H54 (cell line): ENCODE measurements around the gene GLYAT.

Experiments
- DNase-seq: peaks from one replicate; pipeline ENCODE4 v3.0.0; 2011; ENCODE audit warnings: low spot score, mixed read lengths; ENCODE audit not compliant: insufficient read length
- FAIRE-seq: peaks from 3 replicates; lab custom pipeline; 2011; peaks lifted over from hg19 to GRCh38; lab: Jason Lieb, UNC
- POLR2A ChIP-seq: IDR thresholded peaks from 2 replicates; pipeline ENCODE4 v1.6.1; 2011; ENCODE audit warnings: low read depth, mild to moderate bottlenecking, low read length

GLYAT gene

DNA sequence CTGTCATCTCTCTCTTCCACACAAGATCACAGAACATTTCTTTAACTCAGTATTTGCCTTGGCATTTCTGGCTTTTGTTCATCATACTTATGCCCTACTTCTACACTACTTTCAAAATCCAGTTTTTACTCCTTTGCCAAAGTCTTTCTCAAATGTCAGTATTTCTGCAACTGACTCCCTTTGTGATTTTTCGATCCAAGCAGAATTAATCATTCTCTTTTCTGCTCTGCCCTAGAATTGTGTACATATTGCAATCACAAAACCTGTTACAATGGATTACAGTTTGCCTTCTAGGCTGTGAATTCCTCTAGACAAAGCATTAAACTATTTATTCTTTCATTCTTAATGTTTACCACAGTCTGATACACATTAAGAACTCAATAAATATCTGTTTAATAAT, 33.3 kb upstream of the GLYAT start:
- no peak for FAIRE-seq
- no peak for TF ChIP-seq POLR2A
- DNase-seq, result no peak

DNA sequence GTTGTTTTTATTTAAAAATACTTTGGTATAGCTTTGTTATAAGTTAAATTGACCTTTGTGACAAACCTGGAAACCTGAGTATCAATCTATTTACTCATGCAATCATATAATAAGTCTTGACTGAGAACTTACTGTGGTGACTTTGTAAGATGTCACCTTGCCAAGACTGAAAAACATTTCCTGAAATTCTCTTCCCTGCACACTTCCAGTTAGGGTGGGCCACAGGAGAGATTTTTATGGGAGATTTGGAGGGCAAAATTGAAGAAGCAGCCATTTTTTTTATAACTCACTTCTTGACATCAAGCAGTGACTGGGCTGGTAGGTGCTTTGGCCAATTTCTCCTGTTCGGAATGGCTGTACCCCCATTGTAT, 31.4 kb upstream of the GLYAT start:
- TF ChIP-seq POLR2A, result no peak
- no peak for FAIRE-seq
- no peak for DNase-seq

DNA sequence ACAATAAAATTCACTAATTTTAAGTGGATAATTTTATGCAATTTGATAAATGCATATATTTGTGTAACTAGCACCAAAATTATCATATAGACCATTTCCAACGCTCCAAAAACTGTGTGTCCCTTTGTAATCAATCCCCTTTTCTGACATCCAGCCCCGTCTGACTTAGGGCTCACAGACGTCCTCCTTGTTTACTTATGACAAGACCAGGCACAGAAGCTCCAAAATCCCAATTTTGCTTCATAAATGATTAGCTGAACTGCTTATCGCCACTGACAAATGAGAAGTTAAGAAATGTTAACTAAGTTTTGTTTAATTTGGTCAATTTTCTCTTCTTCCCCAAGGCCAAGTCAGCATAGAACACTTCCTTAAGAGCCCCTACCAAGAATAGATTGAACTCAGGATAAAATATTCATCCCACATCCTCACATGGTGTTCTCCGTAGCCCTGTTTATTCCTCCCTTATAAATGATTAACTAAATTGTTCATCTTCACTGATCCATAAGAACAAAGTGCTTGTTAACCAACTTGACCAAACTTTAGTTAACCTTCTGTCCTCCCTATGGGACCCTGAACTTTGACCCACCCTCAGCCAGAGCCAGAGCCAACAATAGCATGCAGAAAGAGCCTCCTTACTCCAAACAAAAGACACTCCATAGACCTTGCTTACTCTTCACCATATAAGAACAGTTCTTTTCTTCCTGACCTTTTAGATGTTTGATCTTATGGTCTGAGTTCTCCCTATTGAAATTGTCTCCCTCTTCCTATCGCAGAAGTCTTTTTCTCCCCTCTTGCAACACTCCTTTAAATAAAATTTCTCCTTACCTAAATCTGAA, 30.8 kb upstream of the GLYAT start:
- FAIRE-seq, result no peak
- no peak for TF ChIP-seq POLR2A
- DNase-seq, result no peak

DNA sequence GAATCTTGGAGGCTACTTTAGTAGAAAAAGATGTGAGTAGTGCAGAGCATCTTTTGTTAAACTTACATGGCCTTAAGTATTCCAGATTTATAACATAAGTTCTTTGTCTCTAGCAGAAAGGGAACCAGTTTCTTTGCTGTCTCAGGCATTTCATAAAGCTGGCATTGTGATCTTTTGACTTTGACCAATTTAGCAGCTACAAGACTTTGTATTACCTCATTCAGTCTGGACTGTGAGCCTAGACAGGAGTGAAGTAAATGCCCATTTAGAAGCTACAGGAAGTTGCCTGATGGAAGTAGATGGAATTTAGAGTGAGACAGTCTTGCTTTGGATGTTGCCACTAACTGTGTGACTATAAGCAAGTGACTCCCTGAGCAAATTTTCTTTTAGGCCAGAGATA, 25.7 kb upstream of the GLYAT start:
- no peak for TF ChIP-seq POLR2A
- no peak for FAIRE-seq

DNA sequence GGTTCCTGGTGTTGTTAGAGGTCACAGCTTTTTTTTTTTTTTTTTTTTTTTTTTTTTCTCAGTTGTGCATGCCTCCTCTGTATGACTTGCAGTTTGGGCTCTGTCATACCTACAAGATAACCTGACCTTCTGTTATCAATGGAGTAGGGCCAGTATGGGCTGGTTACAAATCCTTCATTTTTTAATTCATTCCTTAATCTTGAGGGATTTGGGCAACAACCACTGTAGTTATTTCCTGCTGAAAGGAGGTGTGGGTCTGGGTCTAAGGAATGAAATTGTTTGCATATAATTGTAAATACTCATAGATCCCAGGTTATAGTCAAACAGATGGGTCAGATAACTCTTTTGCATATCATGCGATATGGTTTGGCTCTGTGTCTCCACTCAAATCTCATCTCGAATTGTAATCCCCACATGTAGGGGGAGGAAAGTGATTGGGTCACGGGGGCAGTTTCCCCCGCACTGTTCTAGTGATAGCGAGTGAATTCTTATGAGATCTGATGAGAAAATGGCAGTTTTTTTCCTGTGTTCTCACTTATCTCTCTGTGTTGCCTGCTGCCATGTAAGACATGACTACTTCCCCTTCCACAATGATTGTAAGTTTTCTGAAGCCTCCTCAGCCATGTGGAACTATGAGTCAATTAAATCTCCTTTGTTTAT, 14.1 kb upstream of the GLYAT start:
- DNase-seq (no peak), FAIRE-seq (no peak)
- no peak for TF ChIP-seq POLR2A

More for the DNA sequence above, 25.7 kb upstream of the GLYAT start:
- no peak for DNase-seq

DNA sequence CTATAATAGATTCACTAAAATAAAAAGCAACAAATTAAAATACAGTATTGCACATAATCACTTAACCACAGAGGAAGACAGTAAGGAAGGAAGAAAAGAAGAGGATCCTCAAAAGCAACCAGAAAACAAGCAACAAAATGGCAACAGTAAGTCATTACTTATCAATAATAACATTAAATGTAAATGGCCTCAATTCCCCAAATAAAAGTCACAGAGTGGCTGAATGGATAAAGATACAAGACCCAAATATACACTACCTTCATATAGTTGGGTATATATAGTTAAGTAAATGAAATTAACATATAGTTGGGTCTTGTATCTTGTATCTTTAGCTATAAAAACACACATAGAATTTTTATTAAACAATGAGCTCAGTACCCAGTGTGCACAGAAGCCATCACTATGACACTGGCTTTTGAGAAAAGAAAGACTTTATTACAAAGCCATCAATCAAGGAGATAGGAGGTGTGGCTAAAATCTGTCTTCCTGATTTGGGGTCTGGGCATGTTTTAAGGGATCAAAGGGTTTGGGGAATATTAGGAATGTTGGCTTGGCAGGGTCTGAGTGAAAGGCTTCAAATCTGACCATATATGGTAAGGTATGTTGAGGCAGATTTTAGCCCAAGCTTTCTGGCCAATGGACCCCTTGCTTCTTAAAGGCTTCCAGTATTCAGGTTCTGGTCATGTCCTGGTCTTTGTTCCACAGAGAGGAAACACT, 13.4 kb upstream of the GLYAT start:
- FAIRE-seq, result no peak
- no peak for TF ChIP-seq POLR2A
- no peak for DNase-seq

DNA sequence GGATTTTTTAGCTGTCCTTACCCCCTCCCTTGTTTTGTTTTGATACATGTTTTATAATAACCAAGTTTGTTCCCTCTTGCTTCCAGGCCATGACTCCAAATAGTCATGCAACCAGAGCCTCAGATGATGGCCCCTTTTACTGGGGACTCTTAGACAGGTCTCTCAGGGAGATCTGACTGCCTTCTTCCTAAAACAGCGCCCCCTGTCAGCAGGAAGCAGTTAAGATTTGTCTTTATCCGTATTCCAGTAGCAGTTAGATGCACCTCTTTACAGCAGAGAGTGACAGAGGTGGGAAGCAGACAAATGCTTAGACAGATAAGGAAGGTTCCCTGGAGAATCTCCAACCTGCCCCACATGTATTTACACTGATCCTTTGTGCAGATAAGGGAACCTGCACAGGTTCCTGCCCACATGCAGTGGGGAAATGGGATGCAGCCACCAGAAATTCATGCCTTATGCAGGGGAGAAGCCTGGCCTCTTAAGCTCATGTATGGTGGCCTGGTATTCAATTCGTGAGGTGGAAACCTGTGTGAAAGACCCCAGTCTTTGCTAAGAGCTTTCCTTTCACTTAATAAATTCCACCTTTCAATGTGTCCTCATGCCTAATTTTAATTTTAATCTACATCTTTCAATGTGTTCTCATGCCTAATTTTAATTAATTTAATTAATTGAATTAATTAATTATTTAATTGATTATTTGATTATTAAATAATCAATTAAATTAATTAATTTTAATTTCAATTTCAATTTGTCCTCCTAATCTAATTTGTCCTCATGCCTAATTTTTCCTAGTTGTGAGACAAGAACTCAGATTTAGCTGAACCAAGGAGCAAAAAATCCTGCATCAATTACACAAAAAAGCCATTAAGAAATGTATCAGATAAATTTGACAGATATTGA, 11.5 kb upstream of the GLYAT start:
- DNase-seq, result no peak
- no peak for TF ChIP-seq POLR2A
- FAIRE-seq, result no peak

DNA sequence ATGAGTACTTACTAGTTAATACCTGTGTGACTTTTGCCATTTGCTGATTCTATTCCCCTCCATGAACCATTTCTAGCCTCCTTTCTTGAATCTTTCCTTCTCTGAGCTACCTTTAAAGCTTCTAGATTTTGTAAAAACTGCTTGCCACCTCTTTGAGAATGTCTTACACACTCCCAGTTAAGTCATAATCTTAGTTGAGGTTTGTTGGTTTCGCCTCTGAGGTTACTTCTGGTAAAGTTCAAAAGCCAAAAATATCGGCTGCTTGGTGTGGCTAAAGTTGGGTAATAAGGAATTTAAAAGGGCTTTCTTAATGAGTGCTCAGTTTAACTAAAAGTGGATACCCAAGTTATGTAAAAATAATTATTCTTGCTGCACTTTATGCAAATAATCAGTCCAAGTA, 10.4 kb upstream of the GLYAT start:
- TF ChIP-seq POLR2A, result no peak
- DNase-seq (no peak), FAIRE-seq (no peak)

DNA sequence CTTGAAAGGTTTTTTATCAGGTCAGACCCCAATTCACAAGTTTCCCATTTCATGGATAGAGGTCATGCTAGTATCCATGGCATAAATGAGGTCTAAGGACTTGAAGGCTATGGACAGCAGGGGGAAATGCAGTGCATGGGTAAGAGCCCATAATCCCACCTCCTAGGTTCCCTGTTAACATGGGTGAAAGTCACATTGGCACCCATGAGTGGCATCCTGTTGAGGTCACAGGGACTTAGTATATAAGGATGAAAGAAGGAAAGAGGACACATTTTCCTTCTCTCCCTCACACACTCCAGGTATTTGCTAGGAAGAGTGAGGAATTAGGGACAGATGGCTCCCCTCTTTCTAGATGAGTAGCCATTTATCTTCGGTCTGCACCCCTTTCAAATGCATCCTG, 9.4 kb upstream of the GLYAT start:
- TF ChIP-seq POLR2A, result no peak
- FAIRE-seq (no peak), DNase-seq (no peak)

DNA sequence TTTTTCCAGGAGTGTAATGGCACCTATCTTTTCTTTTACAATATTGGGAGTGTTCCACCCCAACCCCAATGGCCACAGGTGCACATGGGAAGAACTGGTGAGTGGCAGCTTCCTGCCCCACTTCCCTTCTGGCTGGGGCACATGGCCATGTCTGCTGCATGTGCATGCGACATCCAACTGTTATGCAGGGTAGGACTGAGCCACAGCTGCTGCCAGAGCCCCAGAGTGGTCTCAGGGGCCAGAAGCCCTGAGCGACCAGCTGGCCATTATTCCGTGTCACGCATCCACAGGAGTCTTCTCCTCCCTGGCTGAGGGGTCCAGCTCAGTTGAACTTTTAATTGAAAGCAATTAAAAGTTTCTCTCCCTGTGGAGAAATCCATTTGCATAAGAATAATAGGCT, 8.7 kb upstream of the GLYAT start:
- TF ChIP-seq POLR2A, result no peak
- DNase-seq (no peak), FAIRE-seq (no peak)

DNA sequence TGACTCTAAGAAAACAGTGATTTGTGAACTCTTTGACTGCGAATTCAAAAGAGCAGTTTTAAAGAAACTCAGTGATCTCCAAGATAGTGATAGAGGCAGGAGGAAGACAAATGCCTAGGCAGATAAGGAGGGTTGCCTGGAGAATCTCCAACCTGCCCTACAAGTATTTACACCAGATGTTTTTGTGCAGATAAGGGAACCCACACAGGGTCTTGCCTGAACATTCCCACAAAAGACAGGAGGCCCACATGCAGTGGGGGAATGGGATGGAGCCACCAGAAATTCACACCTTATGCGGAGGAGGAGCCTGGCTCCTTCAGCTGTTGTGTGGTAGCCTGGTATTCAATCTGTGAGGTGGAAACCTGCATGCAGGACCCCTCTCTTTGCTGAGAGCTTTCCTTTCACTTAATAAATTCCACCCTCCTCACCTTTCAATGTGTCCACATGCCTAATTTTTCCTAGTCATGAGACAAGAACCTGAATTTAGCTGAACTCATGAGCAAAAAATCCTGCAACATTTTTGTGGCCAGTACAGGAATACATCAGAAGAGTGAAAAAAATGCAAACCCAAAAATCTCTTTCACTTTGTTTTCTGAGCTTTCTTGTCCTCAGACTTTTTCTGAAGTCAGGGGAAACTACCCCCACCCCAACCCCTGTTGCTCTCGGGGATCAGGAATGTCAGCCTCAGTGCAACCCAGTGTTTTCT, 8.1 kb upstream of the GLYAT start:
- FAIRE-seq (no peak), DNase-seq (no peak)
- no peak for TF ChIP-seq POLR2A

DNA sequence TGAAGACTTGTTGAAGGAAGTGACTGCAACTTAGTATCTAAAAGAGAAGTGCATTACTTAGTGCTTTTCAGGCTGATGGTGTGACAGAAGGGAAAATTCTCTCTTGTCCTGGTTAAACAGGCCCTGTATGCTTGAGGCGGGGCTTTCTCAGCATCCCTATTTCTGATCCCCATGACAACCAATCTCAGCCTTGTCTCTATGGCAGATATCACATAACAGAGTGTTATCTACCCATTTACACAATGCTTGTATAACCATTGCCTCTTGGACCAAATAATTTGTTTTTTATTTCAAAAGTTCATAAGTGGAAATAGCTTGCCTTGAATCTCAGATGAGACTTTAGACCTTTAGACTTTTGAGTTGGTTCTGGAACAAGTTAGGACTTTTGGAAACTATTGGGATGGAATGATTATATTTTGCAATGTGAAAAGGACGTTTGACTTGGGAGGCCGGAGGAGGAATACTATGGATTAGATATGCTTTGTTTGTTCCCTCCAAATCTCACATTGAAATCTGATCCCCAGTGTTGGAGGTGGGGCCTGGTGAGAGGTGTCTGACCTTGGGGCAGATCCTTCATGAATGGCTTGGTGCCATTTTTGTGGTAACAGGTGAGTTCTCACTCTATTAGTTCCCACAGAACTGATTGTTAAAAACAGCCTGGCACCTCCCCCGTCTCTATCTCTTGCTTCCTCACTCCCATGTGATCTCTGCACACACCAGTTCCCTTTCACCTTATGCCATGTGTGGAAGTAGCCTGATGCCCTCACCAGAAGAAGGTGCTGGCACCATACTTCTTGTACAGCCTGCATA, 3.1 kb upstream of the GLYAT start:
- TF ChIP-seq POLR2A, result no peak
- DNase-seq (no peak), FAIRE-seq (no peak)
